Ectodermal cell (in vitro differentiated cells): ENCODE results near the gene SFXN3.

Experiments used
- H3K27ac ChIP-seq: 2 replicates; pipeline ENCODE4 v1.7.0; 2013; ENCODE audit warnings: mild to moderate bottlenecking, low read depth, low read length; ENCODE audit not compliant: insufficient read depth, poor library complexity, severe bottlenecking
- H3K27me3 ChIP-seq: 2 replicates; pipeline ENCODE4 v1.7.0; 2013; ENCODE audit warnings: mild to moderate bottlenecking, low read length; ENCODE audit not compliant: insufficient read depth, control insufficient read depth, poor library complexity, severe bottlenecking
- H3K36me3 ChIP-seq: one replicate; pipeline ENCODE4 v1.7.0; 2013; ENCODE audit warnings: low read length; ENCODE audit not compliant: control insufficient read depth, insufficient read depth
- H3K4me1 ChIP-seq: one replicate; pipeline ENCODE4 v1.7.0; 2013; ENCODE audit warnings: low read length; ENCODE audit not compliant: control insufficient read depth, insufficient read depth
- H3K4me3 ChIP-seq: 2 replicates; pipeline ENCODE4 v1.7.0; 2013; ENCODE audit warnings: low read depth, low read length, control low read depth; ENCODE audit not compliant: insufficient read depth
- H3K9me3 ChIP-seq: 2 replicates; pipeline ENCODE4 v1.7.0; 2013; ENCODE audit warnings: mild to moderate bottlenecking, low read length, moderate library complexity; ENCODE audit not compliant: control insufficient read depth
- WGBS, 2 experiments: methylation state at CpG; one replicate each; pipeline ENCODE4 v1.1.7; 2013; ENCODE audit warnings: missing lambda C conversion rate in 2 of 2; 5-methylcytosine and 5-hydroxymethylcytosine counted together

SFXN3 gene

DNA sequence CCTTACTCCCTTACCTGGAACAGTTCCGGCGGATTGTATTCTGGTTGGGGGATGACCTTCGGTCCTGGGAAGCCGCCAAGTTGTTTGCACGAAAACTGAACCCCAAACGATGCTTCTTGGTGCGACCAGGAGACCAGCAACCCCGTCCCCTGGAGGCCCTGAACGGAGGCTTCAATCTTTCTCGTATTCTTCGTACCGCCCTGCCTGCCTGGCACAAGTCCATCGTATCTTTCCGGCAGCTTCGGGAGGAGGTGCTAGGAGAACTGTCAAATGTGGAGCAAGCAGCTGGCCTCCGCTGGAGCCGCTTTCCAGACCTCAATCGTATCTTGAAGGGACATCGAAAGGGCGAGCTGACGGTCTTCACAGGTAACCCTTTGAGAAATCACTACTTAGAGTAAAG is 41.9 kb upstream of the SFXN3 start:
- H3K36me3 ChIP-seq: peaks cover 29% of the 10 kb centered on the region
- H3K27me3 ChIP-seq: no peaks in the 10 kb centered on the region
- peaks cover 7% of the 10 kb centered on the region for H3K4me1 ChIP-seq
- no peak overlapping the region for H3K27ac ChIP-seq
- no peak overlapping the region for H3K4me3 ChIP-seq
- 95 to 97% methylated on average over 21 of the region's 21 CpGs for WGBS, 2 experiments
- H3K9me3 ChIP-seq: no peaks in the 10 kb centered on the region

DNA sequence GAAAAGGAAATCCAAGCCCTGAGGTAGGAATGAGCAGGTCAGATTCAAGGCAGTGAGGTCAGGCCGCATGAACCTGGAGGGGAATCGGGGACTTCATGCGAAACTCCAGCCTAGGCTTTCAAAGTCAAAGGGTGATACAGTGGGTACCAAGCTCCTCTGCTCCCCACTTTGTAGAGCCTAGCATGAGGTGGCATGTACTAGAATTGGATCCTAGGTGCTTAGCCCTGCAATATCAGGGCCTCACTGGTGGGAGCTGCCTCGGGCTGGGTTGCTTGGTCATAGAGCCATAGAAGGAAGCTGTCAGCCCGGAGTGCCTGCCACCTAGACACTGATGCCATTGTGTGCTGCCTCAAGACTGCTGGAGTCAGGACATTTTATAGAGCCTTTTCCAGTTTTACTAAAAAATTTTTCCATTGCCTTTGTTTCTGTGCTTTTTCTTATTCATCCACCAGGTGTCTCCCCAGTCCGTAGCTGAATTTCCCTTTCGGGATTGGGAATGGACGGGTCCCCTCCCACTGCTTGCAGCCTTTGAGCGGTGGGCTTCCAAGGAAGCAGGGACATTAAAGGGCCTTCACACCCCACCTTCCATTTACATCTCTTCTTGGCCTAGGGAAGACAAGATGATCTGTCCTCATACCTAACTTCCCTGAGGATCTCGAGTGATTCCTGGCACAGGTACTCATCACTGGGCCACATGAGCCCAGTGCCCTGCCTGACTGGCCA is 36.9 kb upstream of the SFXN3 start:
- Histone ChIP-seq H3K4me1 (peaks cover 4% of the 10 kb centered on the region), H3K4me3 (no peak overlapping the region), H3K27me3 (no peaks in the 10 kb centered on the region), H3K36me3 (peaks cover 29% of the 10 kb centered on the region), H3K9me3 (no peaks in the 10 kb centered on the region), H3K27ac (no peak overlapping the region)
- WGBS, 2 experiments: 61 to 71% methylated on average over 10 of the region's 10 CpGs

DNA sequence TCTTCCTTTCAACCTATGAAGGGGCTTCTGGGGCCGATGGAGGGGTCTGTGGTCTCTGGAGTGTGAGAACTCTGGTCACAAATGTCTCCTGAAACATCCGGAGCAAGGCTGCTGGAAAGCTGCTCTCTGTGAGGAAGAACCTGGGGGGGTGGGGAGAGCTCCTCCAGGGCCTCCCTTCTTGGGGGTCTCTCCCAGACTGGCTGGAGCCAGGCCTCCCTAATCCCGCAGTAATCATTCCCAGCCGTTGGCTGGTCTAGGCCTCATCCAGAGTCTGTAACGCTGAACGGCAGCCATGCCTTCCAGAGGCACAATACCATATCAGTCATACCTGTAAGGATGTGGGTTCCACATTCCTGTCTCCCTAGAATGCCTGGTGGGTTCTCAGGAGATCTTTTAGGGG is 35.9 kb upstream of the SFXN3 start:
- no peak overlapping the region for H3K27ac ChIP-seq
- no peaks in the 10 kb centered on the region for H3K27me3 ChIP-seq
- no peak overlapping the region for H3K4me3 ChIP-seq
- peaks cover 21% of the 10 kb centered on the region for H3K36me3 ChIP-seq
- H3K4me1 ChIP-seq: peaks cover 4% of the 10 kb centered on the region
- WGBS, 2 experiments: 87 to 92% methylated on average over 6 of the region's 6 CpGs
- no peaks in the 10 kb centered on the region for H3K9me3 ChIP-seq

DNA sequence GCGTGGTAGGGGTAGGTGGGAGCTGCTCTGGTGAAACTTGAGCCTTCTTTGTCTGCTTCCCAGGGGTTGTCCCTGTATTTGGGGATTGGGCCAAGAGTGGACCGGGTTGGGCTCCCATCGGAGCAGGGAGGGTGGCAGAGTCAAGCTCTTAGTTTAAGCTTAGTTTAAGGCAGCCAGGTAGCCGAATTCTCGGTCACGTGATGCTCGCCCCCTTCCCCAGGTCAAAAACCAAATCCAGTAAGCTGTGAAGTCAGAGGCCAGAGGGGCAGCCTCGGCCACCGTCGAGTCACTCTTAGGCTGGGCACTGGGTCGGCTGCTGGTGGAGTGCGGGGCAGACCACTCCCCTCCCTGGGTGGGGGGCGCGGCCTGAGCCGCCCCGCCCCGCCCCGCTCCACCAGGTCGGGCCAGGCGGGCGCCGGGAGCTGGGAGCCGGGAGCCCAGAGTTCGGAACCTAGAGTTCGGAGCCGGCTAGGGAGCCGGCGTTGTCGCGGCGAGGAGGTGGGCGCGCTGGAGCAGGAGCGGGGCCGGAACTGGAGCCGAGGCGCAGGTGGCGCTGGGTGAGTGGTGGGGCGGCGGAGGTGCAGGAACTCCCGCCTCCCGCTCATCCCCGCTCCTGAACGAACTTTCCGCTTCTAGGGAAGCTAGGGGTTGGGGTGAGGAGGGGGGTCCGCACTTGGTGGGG is 34.2 kb upstream of the SFXN3 start:
- Histone ChIP-seq H3K27me3 (no peaks in the 10 kb centered on the region), H3K36me3 (peaks cover 7% of the 10 kb centered on the region), H3K4me3 (peak overlapping the region; percentile 87), H3K4me1 (peaks cover 15% of the 10 kb centered on the region), H3K9me3 (no peaks in the 10 kb centered on the region), H3K27ac (peak overlapping the region; percentile 89)
- WGBS, 2 experiments: 4% methylated on average over 45 to 46 of the region's 46 CpGs

DNA sequence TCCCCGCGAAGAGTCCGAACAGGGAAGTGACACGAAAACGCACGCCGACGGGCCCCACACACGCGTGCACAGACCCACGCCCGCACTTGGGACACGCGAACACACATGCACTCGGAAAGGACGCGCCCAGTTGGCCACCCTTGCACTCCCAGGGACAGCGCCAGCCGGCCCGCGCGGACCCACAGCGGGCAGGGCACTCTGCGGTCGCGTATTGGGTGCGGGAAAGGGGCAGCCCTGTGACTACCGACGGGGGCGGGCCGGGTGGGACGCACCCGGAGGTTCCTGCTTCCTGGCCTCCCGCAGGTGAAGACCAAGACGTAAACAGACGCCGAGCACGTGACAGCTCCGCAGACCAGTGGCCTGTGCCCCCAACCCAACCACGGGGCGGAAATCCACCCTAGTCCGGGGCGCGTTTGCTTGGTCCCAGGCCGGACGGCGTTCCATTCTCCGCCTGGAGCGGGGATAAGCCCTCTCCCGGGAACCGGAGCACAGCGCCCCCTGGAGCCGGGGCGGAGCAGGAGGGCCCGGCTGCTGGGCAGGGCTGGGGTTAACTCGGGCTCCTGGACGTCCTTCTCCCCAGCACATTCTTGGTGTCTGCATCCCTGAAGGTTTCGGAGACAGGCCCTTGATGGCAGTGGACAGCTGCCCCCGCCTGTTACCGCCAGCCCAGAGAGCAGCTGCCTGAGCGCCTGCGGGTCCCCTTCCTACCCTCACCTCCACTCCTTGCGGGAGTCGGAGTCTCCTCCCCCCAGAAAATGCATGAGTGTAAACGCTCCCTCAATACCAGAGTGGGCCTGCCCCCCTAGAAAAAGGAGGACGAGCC is 33.5 kb upstream of the SFXN3 start:
- H3K4me3 ChIP-seq: peak overlapping the region; percentile 87
- no peaks in the 10 kb centered on the region for H3K9me3 ChIP-seq
- peak overlapping the region; percentile 89 for H3K27ac ChIP-seq
- H3K36me3 ChIP-seq: peaks cover 7% of the 10 kb centered on the region
- H3K27me3 ChIP-seq: no peaks in the 10 kb centered on the region
- WGBS, 2 experiments: 0% methylated on average over 64 to 66 of the region's 66 CpGs
- peaks cover 15% of the 10 kb centered on the region for H3K4me1 ChIP-seq

DNA sequence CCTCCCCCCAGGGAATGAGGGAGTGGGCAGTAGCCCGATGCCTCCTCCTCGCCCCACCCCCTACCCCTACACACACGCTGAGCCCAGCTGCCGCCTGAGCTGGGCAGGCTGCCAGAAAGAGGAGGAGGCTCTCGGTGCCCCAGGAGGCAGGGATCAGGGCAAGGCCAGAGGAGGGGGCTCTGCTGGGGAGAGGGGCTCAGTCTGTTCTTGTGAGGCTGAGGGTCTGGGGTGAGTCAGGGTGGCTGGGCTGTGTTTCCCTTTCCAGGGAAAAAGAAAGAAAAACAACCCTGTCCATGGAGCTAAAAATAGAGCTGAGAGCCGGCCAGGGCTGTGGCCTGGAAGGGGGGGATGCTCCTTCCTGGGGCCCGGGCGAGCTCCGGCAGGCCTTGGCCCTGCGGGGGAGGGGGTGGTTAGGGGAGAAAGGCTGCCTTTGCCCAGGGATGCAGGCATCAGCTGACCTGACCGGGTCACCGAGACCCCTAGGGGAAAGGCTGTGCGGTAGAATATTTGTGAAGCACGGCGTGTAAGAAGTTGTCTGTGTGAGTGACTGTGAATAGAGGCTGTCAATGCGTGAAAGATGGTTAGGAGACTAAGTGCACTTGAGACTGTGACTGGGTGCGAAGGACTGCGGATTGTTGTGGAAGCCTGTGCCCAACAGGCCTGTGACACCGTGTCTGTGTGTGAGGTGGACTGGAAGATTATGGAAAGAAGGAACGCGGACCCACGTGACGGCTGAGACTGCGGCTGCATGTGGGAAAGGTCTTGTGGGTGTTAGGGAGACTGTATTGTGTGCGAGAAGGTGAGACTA is 32.6 kb upstream of the SFXN3 start:
- Histone ChIP-seq H3K36me3 (peaks cover 5% of the 10 kb centered on the region), H3K4me3 (peak overlapping the region; percentile 87), H3K27me3 (no peaks in the 10 kb centered on the region), H3K9me3 (no peaks in the 10 kb centered on the region), H3K4me1 (peaks cover 15% of the 10 kb centered on the region), H3K27ac (peak overlapping the region; percentile 89)
- WGBS, 2 experiments: 8 to 10% methylated on average over 23 to 25 of the region's 25 CpGs

DNA sequence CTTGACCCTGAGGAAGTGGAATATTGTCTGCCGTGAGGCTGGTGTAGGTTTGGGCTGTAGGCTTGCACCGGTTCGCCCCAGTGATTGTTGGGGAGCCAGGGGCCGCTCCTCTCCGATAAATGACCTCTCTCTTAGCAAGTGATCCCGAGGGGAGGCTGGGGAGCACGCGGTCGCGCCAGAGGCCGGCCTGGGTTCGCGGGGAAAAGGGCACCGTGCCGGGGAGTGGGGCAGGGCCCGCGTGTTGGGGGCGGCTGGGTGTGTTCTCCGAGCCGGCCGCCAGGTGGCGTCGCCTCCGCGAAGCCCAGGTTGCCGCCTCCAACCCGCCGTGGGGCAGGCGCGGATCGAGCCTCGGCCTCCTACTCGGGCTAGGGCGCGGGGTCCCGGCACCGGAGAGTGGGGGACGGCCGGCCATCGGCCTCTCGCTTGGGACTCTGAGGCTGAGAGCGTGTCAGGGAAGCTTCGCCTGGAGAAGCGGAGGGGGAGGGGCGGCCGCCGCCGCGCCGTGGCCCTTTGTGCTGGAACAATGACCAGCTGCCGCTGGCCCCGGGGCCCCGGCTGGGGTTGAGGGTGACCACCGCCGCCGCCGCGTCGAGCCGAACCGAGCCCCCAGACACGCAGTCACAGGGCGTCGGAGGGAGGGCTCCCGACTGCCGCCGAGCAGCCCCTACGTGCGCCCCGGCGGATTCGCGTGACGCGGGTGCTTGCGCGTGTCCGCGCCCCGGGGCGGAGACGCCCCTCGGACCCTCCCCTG is 31.9 kb upstream of the SFXN3 start:
- Histone ChIP-seq H3K27ac (peak overlapping the region; percentile 89), H3K36me3 (peaks cover 11% of the 10 kb centered on the region), H3K27me3 (no peaks in the 10 kb centered on the region), H3K9me3 (no peaks in the 10 kb centered on the region), H3K4me1 (peaks cover 15% of the 10 kb centered on the region), H3K4me3 (peak overlapping the region; percentile 87)
- WGBS, 2 experiments: 1% methylated on average over 83 of the region's 83 CpGs

DNA sequence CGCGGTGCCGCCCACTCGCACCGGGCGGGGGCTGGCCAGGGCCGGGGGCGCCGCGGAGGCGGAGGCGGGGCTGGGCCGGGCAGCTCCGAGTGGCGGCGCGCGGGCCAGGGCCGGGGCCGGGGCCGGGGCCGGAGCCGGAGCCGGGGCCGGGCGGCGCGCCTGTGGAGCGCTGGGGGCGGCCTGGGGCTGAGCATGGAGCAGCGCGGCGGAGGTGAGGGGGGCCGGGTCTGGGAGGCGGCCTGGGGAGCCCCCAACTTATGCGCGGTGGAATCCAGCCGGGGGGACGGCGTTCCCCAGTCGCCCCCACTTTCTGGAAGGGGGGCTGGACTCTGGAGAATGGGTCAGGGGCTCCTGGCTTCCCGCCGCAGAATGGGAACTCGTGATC is 31.3 kb upstream of the SFXN3 start, which contains the start of gene LZTS2:
Gene LZTS2, plus strand, starts transcription at position 67 of the 385 bp plus-strand sequence. CDS start 2,731 bp downstream, outside the sequence.
- peaks cover 15% of the 10 kb centered on the region for H3K4me1 ChIP-seq
- no peaks in the 10 kb centered on the region for H3K27me3 ChIP-seq
- peaks cover 16% of the 10 kb centered on the region for H3K36me3 ChIP-seq
- WGBS, 2 experiments: 1% methylated on average over 44 of the region's 44 CpGs
- H3K9me3 ChIP-seq: no peaks in the 10 kb centered on the region
- H3K27ac ChIP-seq: peak within 1 kb of the TSS; percentile 89
- peak within 1 kb of the TSS; percentile 87 for H3K4me3 ChIP-seq
